PC-9 (cell line): ENCODE measurements around the gene GMPS.

Source experiments
- EZH2 ChIP-seq: fragments of 200-600 bp; sonication (generic); IDR thresholded peaks from 2 replicates; pipeline ENCODE4 v1.8.0; 2017; ENCODE audit warnings: antibody characterized with exemption, low read depth
- TF ChIP-seq, protein P1 (sequence below): fragments of 200-600 bp; sonication (generic); conservative IDR thresholded peaks from 2 replicates; pipeline ENCODE4 v1.6.1; 2017; ENCODE audit warnings: mixed run types, antibody characterized with exemption, mild to moderate bottlenecking, moderate library complexity

GRCh38 chr3:155895379-155895900 lies 25.0 kb downstream of the GMPS start:
- TF ChIP-seq, protein P1, sequence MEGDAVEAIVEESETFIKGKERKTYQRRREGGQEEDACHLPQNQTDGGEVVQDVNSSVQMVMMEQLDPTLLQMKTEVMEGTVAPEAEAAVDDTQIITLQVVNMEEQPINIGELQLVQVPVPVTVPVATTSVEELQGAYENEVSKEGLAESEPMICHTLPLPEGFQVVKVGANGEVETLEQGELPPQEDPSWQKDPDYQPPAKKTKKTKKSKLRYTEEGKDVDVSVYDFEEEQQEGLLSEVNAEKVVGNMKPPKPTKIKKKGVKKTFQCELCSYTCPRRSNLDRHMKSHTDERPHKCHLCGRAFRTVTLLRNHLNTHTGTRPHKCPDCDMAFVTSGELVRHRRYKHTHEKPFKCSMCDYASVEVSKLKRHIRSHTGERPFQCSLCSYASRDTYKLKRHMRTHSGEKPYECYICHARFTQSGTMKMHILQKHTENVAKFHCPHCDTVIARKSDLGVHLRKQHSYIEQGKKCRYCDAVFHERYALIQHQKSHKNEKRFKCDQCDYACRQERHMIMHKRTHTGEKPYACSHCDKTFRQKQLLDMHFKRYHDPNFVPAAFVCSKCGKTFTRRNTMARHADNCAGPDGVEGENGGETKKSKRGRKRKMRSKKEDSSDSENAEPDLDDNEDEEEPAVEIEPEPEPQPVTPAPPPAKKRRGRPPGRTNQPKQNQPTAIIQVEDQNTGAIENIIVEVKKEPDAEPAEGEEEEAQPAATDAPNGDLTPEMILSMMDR = no peak
- no peak for TF ChIP-seq EZH2
